NCI-H526 treated with DMSO at 0.1 percent for 48 hours (cell line): Measurements from ENCODE around the gene TAC3.
"Not testable (repeated sequence)": the region's sequence is repeated elsewhere in the genome, so short reads cannot be mapped to it uniquely, and the experiment has no call there.

Experiments
- DNase-seq: peaks from one replicate; lab custom pipeline; 2025; lab: John Stamatoyannopoulos, UW

Gene TAC3

DNA sequence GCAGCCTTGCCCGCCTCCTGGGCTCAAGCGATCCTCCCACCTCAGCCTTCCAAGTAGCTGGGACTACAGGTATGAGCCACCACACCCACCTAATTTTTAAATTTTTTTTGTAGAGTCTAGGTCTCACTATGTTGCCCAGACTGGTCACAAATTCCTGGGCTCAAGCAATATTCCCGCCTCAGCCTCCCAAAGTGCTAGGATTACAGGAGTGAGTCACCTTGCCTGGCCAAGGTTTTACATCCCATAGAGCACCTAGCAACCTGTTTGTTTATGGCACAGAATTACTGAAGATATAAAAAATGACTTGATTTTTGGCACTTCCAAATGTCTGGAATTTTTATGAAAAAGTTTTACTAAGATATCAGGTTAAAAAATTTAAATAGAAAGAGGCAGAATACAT lies 17.1 kb upstream of the TAC3 start:
- no peak for DNase-seq

DNA sequence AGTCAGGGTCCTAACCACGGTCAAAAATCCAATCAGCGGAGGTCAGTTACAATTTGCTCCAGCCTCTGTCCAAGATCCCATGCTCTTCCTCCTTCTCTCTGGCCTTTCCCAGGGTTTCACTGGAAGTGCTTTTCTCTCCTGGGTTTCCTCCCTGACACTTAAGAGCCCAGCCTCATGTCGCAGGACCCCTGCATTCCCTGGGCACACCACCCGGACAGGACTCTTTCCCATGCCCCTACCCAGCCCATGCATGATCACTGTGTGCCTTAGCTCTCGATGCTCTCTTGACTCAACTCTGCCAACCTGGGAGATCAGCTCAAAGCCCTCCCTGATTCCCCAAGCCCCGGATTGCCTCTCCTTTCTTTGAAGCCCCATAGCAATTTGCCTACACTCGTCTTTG lies 15.5 kb upstream of the TAC3 start:
- DNase-seq, result no peak

DNA sequence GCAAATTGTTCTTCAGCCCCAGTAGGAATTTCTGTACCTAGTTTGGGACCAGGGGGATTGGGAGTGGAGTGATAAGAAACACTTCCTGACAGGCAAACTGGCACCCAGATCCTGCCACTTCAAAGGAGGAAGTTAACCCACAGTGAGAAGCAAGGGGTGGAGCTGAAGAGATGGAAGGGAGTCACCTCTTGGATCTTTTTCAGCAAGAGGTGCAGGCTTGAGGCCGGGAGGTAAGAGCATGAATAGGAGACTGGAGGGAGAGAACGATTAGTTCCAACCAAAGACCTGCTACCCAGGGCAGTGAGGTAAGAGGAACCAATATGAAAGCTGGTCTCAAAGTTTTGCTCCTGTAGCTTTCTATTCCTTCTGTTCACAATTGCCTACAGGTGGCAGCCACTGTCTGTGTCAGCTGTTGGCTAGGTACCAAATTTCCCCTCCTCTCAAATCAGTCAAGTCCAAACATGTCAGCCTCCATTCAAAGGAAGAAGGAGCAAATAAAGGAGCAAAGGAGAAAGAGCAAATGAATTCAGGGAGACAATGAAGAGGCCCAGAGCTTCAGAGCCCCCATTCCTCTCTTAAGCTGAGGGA lies 14.9 kb upstream of the TAC3 start:
- DNase-seq, result peak; percentile 40

GRCh38 chr12:57029457-57029856 lies 13.1 kb upstream of the TAC3 start:
- no peak for DNase-seq

DNA sequence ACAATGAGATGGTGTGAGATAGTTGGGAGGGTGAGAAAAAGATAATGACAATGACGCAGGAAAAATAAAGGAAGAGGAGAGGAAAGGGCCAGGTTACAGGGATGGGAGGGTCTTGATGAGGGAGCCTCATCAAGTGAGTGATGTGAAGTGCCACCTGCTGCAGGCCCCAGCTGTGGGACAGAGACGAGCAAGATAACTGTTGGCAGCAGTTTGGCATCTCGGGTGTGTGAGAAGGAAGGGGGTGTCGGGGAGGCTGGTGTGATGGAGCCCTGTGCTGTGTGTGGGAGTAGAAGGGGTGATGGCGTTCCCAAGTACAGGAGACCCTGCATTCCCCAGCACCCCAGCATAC lies 11.4 kb upstream of the TAC3 start:
- no peak for DNase-seq

DNA sequence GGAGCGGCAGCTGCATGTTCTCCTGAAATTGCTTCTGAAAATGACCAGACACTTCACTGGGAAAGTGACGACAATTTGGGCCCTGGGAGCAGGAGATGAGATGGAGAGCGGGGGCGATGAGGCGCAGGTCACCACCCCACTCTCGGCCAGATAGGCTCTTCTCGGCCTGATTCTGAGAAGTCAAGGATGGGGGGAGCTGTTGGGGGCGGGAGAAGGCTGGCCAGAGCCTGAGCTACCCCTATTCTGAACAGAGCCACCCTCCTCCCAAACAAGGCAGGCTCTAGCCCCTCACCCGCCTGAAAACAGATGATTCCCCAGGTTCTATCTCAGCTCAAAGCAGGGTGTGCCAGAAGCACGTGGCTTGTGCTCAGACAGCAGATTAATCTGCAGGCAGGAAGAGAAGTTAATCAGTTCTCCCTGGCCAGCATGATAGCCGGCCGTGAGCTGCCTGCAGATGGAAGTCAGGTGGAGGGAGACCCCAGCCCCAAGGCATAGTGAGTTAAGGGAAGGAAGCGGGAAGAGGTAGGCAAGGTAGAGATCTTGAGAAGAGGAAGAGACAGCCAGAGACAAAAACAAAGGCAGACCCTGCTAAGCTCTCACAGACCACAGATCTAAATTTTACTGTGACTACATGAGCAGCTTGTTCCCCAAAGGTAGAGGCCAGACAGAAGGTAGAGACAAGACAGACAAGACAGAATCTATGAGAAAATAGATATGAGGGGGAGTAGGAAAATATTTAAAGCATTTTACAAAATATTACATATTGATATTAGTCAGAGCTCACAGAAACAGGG lies 10.9 kb upstream of the TAC3 start:
- no peak for DNase-seq

GRCh38 chr12:57025196-57025595 lies 8.9 kb upstream of the TAC3 start:
- no peak for DNase-seq

GRCh38 chr12:57022324-57022723 lies 6.0 kb upstream of the TAC3 start:
- DNase-seq, result not testable (repeated sequence)

GRCh38 chr12:57019983-57020719 lies 3.8 kb upstream of the TAC3 start:
- DNase-seq, result no peak

- DNase-seq, result no peak
These were observed 2.6 kb upstream of the TAC3 start for GRCh38 chr12:57018906-57019305.

DNA sequence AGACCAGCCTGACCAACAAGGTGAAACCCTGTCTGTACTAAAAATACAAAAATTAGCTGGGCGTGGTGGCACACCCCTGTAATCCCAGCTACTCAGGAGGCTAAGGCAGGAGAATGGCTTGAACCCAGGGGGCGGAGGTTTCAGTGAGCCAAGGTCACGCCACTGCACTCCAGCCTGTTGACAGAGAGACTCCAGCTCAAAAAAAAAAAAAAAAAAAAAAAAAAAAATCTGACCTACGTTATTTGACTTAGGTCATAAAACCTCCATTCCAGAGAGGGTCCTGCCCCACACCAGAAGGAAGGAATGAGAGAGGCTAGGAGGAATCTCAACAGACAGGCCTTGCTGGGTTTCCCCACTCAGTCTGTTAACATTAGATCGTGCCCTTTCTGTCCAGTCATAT lies 2.0 kb upstream of the TAC3 start:
- DNase-seq, result not testable (repeated sequence)

- DNase-seq, result no peak
These were observed 3.5 kb downstream of the TAC3 start for GRCh38 chr12:57012600-57013465.

DNA sequence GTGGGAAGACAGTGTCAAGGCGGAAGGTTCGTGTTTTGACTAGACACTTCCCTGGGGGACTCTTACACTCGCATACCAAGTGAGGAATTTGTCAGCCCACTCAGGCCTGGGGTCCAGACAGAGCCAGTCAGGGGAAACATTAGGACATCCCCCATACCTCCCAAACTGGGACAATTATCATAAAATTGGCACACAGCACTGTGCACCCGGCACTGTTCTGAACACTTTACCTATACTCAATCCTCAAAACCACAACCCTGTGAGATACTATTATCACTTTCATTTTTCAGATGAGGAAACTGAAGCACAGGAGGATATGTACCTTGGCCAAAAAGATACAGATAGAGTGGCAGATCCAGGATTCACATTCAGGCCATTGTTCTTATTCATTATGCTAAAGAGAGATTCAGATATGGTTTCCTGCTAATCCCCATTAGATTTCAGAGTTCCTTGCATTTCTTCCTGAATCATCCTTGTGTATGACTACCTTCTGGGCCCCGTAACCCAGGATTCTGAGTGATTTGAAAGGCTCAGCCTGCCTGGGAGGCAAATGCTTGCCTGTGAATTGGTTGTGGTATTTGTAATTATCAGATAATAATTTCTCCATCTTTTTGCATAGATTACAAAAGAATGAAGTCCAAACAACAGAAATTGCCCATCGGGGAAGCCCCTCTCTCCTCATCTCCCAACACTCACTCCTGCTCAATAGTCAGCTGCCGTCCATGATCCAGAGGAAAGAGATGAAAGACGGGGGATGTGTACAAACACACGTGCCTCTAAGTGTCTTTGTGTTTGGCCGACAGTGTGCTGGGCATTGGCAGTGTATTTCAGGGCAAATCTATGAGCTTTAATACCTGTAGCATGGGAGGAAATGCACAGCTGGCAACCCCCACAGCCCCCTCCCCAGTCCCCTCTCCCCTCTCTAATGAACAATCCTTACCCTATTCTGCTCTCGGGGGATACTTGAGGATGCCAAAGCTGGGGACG lies 4.6 kb downstream of the TAC3 start:
- DNase-seq, result no peak

DNA sequence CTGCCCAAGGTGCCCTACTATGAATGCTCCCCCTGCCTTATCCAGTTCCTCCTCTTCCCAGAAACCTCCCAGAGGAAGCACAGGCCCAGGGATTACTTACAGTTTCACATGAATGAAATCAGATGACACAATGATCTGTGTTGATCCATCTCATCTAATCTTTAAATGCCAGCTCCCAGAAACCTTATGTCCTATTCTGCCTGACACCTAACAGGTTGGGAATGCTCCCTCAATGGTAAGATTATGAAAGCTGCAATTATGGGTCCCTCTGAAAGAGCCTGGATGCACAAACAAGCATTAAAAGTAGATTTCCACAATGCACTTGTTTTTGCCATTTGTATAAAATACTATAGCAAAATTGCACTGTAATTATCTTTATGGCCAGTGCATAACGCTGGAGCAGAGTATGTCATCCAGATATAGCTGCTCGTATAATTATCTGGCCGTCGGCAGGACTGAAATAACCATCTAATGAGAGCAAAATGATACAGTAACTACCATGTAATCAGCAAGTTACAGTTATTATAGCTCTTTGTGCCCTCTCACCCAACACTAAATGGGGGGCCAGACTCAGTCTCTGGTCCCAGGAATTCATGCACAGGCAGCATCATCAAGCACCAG lies 5.6 kb downstream of the TAC3 start:
- DNase-seq, result no peak

GRCh38 chr12:57009949-57010626 lies 6.2 kb downstream of the TAC3 start:
- no peak for DNase-seq

GRCh38 chr12:57008178-57008577 lies 8.2 kb downstream of the TAC3 start:
- DNase-seq, result peak; percentile 62

DNA sequence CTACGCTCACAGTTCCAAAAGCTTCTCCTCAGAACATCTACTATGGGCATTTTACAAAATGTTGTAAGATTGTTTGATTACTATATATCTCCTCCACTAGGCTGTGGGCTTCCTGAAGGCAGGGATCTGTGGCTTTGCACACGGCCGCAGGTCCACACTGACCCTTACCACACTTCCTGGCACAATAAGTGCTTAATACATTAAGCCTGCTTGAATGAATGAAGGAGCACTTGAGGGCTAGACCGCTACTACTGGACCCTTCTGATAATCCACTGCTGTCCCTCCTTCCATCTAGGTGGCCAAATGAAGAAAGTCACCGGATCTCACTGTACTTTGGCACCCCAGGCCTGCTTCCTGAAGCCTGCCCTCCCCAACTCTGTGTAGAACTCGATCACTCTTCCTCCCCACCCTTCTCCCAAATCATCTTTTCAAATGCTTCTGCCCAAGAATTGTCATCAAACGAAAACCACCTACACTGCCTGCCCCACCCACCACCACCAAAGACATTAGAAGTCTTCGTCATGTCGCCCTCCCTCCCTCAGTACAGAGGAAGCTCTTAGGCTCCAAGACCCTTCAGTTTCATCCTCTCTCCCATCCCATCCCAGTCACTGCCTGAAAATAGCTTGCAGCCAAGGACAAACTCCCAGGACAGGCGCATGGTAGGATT lies 9.4 kb downstream of the TAC3 start:
- no peak for DNase-seq

- DNase-seq, result peak; percentile 45
These were observed 10.1 kb downstream of the TAC3 start, which contains the start of gene ZBTB39 for GRCh38 chr12:57005980-57006808. Gene ZBTB39, minus strand, starts transcription at chr12:57006546. Its CDS starts 1,629 bp downstream, at chr12:57004917.
